MG63 (cell line): ENCODE measurements around the gene TCF7. TPM values are rescaled to one million over a fixed set of nuclear protein-coding genes. Genes with fewer than 3 reads are reported as not detected.
A peak's percentile ranks its signal among the peaks of the same experiment; 100 is the strongest.

Source experiments
- DNase-seq: peaks from one replicate; pipeline ENCODE4 v3.0.0-alpha.2; 2020
- H3K27me3 ChIP-seq: fragments of 250-450 bp; sonication (Bioruptor Pico); 2 replicates; pipeline ENCODE4 v1.5.1; 2020; ENCODE audit warnings: mild to moderate bottlenecking, moderate library complexity
- H3K36me3 ChIP-seq: fragments of 250-450 bp; sonication (Bioruptor Pico); 2 replicates; pipeline ENCODE4 v1.5.1; 2020; ENCODE audit warnings: mild to moderate bottlenecking, moderate library complexity
- H3K4me3 ChIP-seq: fragments of 250-450 bp; sonication (Bioruptor Pico); 2 replicates; pipeline ENCODE4 v1.5.1; 2020; ENCODE audit warnings: mild to moderate bottlenecking, moderate library complexity
- H3K9me3 ChIP-seq: fragments of 250-450 bp; sonication (Bioruptor Pico); 2 replicates; pipeline ENCODE4 v1.5.1; 2020; ENCODE audit warnings: mild to moderate bottlenecking, moderate library complexity
- total RNA-seq: library from RNA; depleted of rRNA; stranded (reverse); fragments of >200 nt; shearing (Covaris generic); gene quantifications from 2 replicates; pipeline ENCODE4 v1.2.3, GENCODE V29; 2014; ENCODE audit warnings: low replicate concordance

The TCF7 gene
- total RNA-seq, 1 experiment from 2014 or later, result 12.0 TPM

- Histone ChIP-seq H3K36me3 (no peaks in the 10 kb centered on the region), H3K4me3 (no peak overlapping the region), H3K9me3 (no peaks in the 10 kb centered on the region), H3K27me3 (no peaks in the 10 kb centered on the region)
- no peak for DNase-seq
Measured at GRCh38 chr5:134103397-134103796, 11.1 kb upstream of the TCF7 start.

GRCh38 chr5:134103998-134104654 lies 10.4 kb upstream of the TCF7 start:
- no peak for DNase-seq
- no peak overlapping the region for H3K4me3 ChIP-seq

GRCh38 chr5:134106991-134107701 lies 7.3 kb upstream of the TCF7 start:
- no peak overlapping the region for H3K4me3 ChIP-seq
- H3K36me3 ChIP-seq, result no peaks in the 10 kb centered on the region
- no peak for DNase-seq

More at GRCh38 chr5:134103998-134104654, 10.4 kb upstream of the TCF7 start:
- Histone ChIP-seq H3K27me3 (no peaks in the 10 kb centered on the region), H3K9me3 (no peaks in the 10 kb centered on the region), H3K36me3 (no peaks in the 10 kb centered on the region)

GRCh38 chr5:134107779-134108178 lies 6.7 kb upstream of the TCF7 start:
- H3K27me3 ChIP-seq, result no peaks in the 10 kb centered on the region
- no peaks in the 10 kb centered on the region for H3K36me3 ChIP-seq
- no peak for DNase-seq
- no peak overlapping the region for H3K4me3 ChIP-seq
- H3K9me3 ChIP-seq, result no peaks in the 10 kb centered on the region

More at GRCh38 chr5:134106991-134107701, 7.3 kb upstream of the TCF7 start:
- Histone ChIP-seq H3K27me3 (no peaks in the 10 kb centered on the region), H3K9me3 (no peaks in the 10 kb centered on the region)

GRCh38 chr5:134110382-134110781 lies 4.1 kb upstream of the TCF7 start:
- no peaks in the 10 kb centered on the region for H3K9me3 ChIP-seq
- no peaks in the 10 kb centered on the region for H3K27me3 ChIP-seq
- no peaks in the 10 kb centered on the region for H3K36me3 ChIP-seq
- no peak for DNase-seq
- no peak overlapping the region for H3K4me3 ChIP-seq

- H3K4me3 ChIP-seq, result no peak overlapping the region
- H3K27me3 ChIP-seq, result no peaks in the 10 kb centered on the region
- H3K36me3 ChIP-seq, result peaks cover 11% of the 10 kb centered on the region
- H3K9me3 ChIP-seq, result no peaks in the 10 kb centered on the region
- DNase-seq, result peak; percentile 50
Measured at GRCh38 chr5:134111741-134112647, 2.5 kb upstream of the TCF7 start.

- H3K27me3 ChIP-seq, result no peaks in the 10 kb centered on the region
- no peak for DNase-seq
- H3K4me3 ChIP-seq, result no peak overlapping the region
- peaks cover 16% of the 10 kb centered on the region for H3K36me3 ChIP-seq
- no peaks in the 10 kb centered on the region for H3K9me3 ChIP-seq
Measured at GRCh38 chr5:134112726-134113362, 1.6 kb upstream of the TCF7 start.

- no peak for DNase-seq
- H3K9me3 ChIP-seq, result no peaks in the 10 kb centered on the region
- H3K36me3 ChIP-seq, result peaks cover 16% of the 10 kb centered on the region
- H3K4me3 ChIP-seq, result no peak overlapping the region
- H3K27me3 ChIP-seq, result no peaks in the 10 kb centered on the region
Measured at GRCh38 chr5:134113363-134113889, 1.1 kb upstream of the TCF7 start.

- no peaks in the 10 kb centered on the region for H3K27me3 ChIP-seq
- H3K4me3 ChIP-seq, result peak overlapping the region; percentile 51
- H3K9me3 ChIP-seq, result no peaks in the 10 kb centered on the region
- peak; percentile 54 for DNase-seq
- H3K36me3 ChIP-seq, result peaks cover 22% of the 10 kb centered on the region
Measured at GRCh38 chr5:134114886-134115805, 665 bp downstream of the TCF7 start.

- Histone ChIP-seq H3K36me3 (peaks cover 22% of the 10 kb centered on the region), H3K9me3 (no peaks in the 10 kb centered on the region), H3K27me3 (no peaks in the 10 kb centered on the region), H3K4me3 (peak overlapping the region; percentile 51)
- DNase-seq, result no peak
Measured at GRCh38 chr5:134115806-134116175, 1.3 kb downstream of the TCF7 start.

GRCh38 chr5:134116286-134116685 lies 1.8 kb downstream of the TCF7 start:
- Histone ChIP-seq H3K9me3 (no peaks in the 10 kb centered on the region), H3K4me3 (no peak overlapping the region), H3K36me3 (peaks cover 22% of the 10 kb centered on the region), H3K27me3 (no peaks in the 10 kb centered on the region)
- no peak for DNase-seq

- no peak for DNase-seq
- H3K36me3 ChIP-seq, result peaks cover 22% of the 10 kb centered on the region
- H3K9me3 ChIP-seq, result no peaks in the 10 kb centered on the region
- H3K27me3 ChIP-seq, result no peaks in the 10 kb centered on the region
- no peak overlapping the region for H3K4me3 ChIP-seq
Measured at GRCh38 chr5:134116789-134117761, 2.6 kb downstream of the TCF7 start.

GRCh38 chr5:134118212-134118835 lies 3.8 kb downstream of the TCF7 start:
- peaks cover 24% of the 10 kb centered on the region for H3K36me3 ChIP-seq
- H3K9me3 ChIP-seq, result no peaks in the 10 kb centered on the region
- no peaks in the 10 kb centered on the region for H3K27me3 ChIP-seq
- no peak overlapping the region for H3K4me3 ChIP-seq
- no peak for DNase-seq

- Histone ChIP-seq H3K27me3 (no peaks in the 10 kb centered on the region), H3K36me3 (peaks cover 31% of the 10 kb centered on the region), H3K9me3 (no peaks in the 10 kb centered on the region), H3K4me3 (no peak overlapping the region)
- DNase-seq, result no peak
Measured at GRCh38 chr5:134119720-134120119, 5.2 kb downstream of the TCF7 start.
